ENCODE results near the gene MRPL36. TPM values are rescaled to one million over a fixed set of nuclear protein-coding genes. Genes with fewer than 3 reads are reported as not detected.

The MRPL36 gene
- total and polyA plus RNA-seq, 2 experiments from 2014 or later, result 47.5 to 149 TPM

DNA sequence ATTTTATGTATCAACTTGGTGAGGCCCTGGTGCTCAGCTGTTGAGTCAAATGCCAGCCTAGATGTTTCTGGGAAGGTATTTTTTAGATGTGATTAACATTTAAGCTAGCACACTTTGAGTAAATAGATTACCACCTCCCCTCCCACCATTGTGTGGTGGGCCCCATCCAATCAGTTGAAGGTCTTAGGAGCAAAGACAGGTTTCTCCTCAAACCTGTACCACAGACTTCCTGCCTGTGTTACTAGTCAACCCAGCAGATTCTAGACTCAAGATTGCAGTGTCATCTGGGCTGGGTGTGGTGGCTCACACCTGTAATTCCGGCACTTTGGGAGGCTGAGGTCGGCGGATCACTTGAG is 33.8 kb downstream of the MRPL36 start:
- H3F3A ChIP-seq (replicated peaks; ENCODE audit: low read depth), result no peaks in the 10 kb centered on the region
- ATAC-seq, result no peak

DNA sequence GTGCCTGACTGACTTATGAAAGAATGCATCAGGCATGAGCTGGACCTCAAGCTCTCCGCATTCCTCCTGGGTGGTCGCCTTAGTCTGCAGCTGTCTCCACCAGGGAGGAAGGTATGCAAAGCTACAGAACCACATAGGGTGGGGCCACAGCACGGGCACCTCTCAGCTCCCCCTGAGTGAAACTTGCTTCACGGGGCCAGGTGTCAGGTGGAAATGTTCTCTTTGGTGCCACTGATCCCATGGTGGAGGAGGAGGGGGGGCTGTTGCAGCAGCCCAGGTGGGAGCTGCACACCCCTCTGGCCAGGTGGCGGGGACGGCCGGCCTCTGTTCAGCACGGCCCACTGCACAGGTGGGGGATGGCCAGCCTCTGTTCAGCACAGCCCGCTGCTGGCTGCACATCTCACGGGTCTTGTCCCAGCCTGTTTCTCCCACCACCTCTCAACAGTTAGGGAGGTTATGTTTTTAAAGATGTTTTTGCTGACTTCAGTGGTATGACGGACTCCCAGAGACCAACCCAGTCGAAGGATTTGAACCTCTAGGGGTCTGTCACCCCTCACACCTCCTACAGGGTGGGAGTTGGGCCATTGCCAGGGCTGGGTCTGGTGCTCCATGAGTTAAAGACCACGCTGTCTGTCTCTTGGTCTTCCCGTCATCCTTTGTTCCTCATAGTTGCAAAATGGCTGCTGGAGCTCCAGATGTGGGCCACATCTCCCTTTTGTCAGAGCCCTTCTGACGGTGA is 34.3 kb downstream of the MRPL36 start:
- Histone ChIP-seq H4K20me1 (replicated peaks; ENCODE audit: insufficient read depth) (no peaks in the 10 kb centered on the region), H3K36me3 (ENCODE audit: insufficient read depth) (no peaks in the 10 kb centered on the region), H3K4me3 (no peak overlapping the region), H2AFZ (no peak overlapping the region), H3K79me2 (replicated peaks; ENCODE audit: insufficient read depth) (no peaks in the 10 kb centered on the region), H3K27me3 (ENCODE audit: insufficient read depth) (no peaks in the 10 kb centered on the region), H3K9me2 (ENCODE audit: insufficient read depth) (no peaks in the 10 kb centered on the region), H3F3A (replicated peaks; ENCODE audit: low read depth) (no peaks in the 10 kb centered on the region), H3K27ac (ENCODE audit: low read depth) (no peak overlapping the region), H3K4me2 (no peak overlapping the region), H3K4me1 (ENCODE audit: insufficient read depth) (no peaks in the 10 kb centered on the region)
- Mint-ChIP-seq H3K27ac (no peak overlapping the region), H3K4me1 (peaks cover 20% of the 10 kb centered on the region), H3K4me3 (no peak overlapping the region), H3K9me3 (no peaks in the 10 kb centered on the region), H3K27me3 (ENCODE audit: insufficient read depth, low read depth, poor library complexity) (peaks cover 8% of the 10 kb centered on the region), H3K36me3 (ENCODE audit: low read depth) (no peaks in the 10 kb centered on the region)
- ATAC-seq (no peak), DNase-seq (ENCODE audit: low spot score) (no peak)
- no peak for TF ChIP-seq POLR2AphosphoS5 (IDR thresholded peaks at IDR 0.05; ENCODE audit: low read depth)
- no peak for TF ChIP-seq ZNF462 (CRISPR knock-in tag; IDR thresholded peaks at IDR 0.05)
- TF ChIP-seq REST (IDR thresholded peaks at IDR 0.05; ENCODE audit: unreplicated experiment), result no peak
- TF ChIP-seq STAT1 (IDR thresholded peaks at IDR 0.05; ENCODE audit: unreplicated experiment), result no peak
- TF ChIP-seq EZH2 (IDR thresholded peaks at IDR 0.05; ENCODE audit: low read depth, unreplicated experiment), result no peak

More for the DNA sequence above, 33.8 kb downstream of the MRPL36 start:
- H3K27ac ChIP-seq (ENCODE audit: low read depth), result no peak overlapping the region
- H3K9me3 Mint-ChIP-seq, result no peaks in the 10 kb centered on the region
- H3K36me3 Mint-ChIP-seq (ENCODE audit: low read depth), result no peaks in the 10 kb centered on the region
- no peaks in the 10 kb centered on the region for H3K79me2 ChIP-seq (replicated peaks; ENCODE audit: insufficient read depth)
- H3K27me3 ChIP-seq (ENCODE audit: insufficient read depth), result no peaks in the 10 kb centered on the region
- H4K20me1 ChIP-seq (replicated peaks; ENCODE audit: insufficient read depth), result no peaks in the 10 kb centered on the region
- DNase-seq (ENCODE audit: low spot score), result no peak
- no peaks in the 10 kb centered on the region for H3K36me3 ChIP-seq (ENCODE audit: insufficient read depth)
- H3K4me3 ChIP-seq, result no peak overlapping the region
- H3K4me2 ChIP-seq, result no peak overlapping the region
- H3K27me3 Mint-ChIP-seq (ENCODE audit: insufficient read depth, low read depth, poor library complexity), result peaks cover 8% of the 10 kb centered on the region
- TF ChIP-seq, protein P1, sequence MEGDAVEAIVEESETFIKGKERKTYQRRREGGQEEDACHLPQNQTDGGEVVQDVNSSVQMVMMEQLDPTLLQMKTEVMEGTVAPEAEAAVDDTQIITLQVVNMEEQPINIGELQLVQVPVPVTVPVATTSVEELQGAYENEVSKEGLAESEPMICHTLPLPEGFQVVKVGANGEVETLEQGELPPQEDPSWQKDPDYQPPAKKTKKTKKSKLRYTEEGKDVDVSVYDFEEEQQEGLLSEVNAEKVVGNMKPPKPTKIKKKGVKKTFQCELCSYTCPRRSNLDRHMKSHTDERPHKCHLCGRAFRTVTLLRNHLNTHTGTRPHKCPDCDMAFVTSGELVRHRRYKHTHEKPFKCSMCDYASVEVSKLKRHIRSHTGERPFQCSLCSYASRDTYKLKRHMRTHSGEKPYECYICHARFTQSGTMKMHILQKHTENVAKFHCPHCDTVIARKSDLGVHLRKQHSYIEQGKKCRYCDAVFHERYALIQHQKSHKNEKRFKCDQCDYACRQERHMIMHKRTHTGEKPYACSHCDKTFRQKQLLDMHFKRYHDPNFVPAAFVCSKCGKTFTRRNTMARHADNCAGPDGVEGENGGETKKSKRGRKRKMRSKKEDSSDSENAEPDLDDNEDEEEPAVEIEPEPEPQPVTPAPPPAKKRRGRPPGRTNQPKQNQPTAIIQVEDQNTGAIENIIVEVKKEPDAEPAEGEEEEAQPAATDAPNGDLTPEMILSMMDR (conservative IDR thresholded peaks at IDR 0.05; ENCODE audit: low read depth in 2 of 2), result no peak
- no peak for TF ChIP-seq EZH2 (IDR thresholded peaks at IDR 0.05; ENCODE audit: low read depth, unreplicated experiment)
- no peak overlapping the region for H3K4me3 Mint-ChIP-seq
- H3K27ac Mint-ChIP-seq, result no peak overlapping the region
- no peaks in the 10 kb centered on the region for H3K4me1 ChIP-seq (ENCODE audit: insufficient read depth)
- peaks cover 19% of the 10 kb centered on the region for H3K4me1 Mint-ChIP-seq
- no peak overlapping the region for H2AFZ ChIP-seq
- no peaks in the 10 kb centered on the region for H3K9me2 ChIP-seq (ENCODE audit: insufficient read depth)

All from GM23338 (cell line).